Smooth muscle cell of bladder (primary cell): ENCODE data around the gene IL17A. TPM values are rescaled to one million over a fixed set of nuclear protein-coding genes. Genes with fewer than 3 reads are reported as not detected.

ENCODE experiments used
- total RNA-seq: library from RNA; depleted of rRNA; stranded (reverse); fragments of >200 nt; gene quantifications from 2 replicates; pipeline ENCODE4 v1.2.3, GENCODE V29; 2014

IL17A gene
- not detected in 2 replicates for total RNA-seq

GRCh38 chr6:52186075-52186474 is at the start of gene IL17A:
TSS of gene IL17A (plus strand) at chr6:52186375. CDS start at chr6:52186432, 57 bp downstream.

Other genes starting within 250 kb of the IL17A start
- gene PKHD1, start 98.8 kb upstream of the IL17A start, total RNA-seq = not detected in 2 replicates
- not detected in 2 replicates for gene IL17F, start 58.1 kb downstream of the IL17A start, total RNA-seq
- gene MCM3, start 98.4 kb downstream of the IL17A start, total RNA-seq = 14.1 and 14.5 TPM in 2 replicates
- gene PAQR8, start 175.8 kb downstream of the IL17A start, total RNA-seq = 1.4 and 2.1 TPM in 2 replicates
- 15.8 and 18.2 TPM in 2 replicates for gene EFHC1, start 234.0 kb downstream of the IL17A start, total RNA-seq